NCI-H345 (cell line): ENCODE measurements around the gene SMR3B.

Source experiments
- DNase-seq: peaks from one replicate; lab custom pipeline; 2025; lab: John Stamatoyannopoulos, UW

Gene SMR3B

DNA sequence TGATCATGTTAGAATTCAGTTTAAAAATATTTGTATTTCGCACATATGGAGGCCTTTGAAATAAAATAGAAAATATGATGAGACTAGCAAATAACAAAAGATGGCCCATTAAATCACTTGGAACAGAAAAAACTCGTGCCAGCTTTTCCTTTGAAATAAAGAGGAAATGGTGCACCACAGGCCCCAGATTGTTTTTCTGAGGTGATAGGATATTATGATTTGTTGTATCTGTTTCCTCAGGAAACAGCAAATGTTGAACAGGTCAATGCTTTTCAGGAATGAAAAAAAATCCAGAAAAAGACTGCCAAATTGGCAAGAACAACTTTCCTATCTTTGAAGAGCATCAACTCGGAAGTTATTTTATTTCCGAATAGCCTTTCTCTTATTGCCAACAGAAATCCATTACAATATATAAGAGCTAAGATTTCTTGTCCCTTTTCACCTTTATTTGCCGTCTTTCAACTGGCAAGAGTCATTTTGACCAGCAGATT lies at the start of gene SMR3B:
TSS of gene SMR3B (plus strand) at position 441 of the 491 bp plus-strand sequence. CDS start 1,380 bp downstream, outside the sequence.
- DNase-seq: no peak

DNA sequence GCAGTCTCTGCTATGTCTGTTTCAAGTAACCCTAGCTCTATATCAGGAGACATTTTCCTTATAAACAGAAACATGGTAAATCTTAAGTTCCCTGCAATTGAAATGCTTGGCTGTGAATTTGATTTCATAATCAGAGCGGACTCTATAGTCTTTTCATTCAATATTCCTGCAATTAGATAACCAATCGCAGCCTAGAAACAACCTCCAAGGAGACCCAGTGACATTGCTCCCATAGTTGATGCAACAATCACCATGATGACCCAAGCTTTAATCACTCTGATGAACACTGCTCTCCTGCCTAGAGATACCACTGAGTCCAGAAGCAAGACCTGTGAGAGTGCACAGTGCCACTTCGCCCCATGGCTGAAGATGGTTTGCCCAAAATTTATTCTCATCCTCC lies 48.2 kb upstream of the SMR3B start, which contains the start of gene CABS1:
TSS of gene CABS1 (plus strand) at position 301 of the 400 bp plus-strand sequence. CDS start at position 360, 59 bp downstream.
- no peak for DNase-seq

DNA sequence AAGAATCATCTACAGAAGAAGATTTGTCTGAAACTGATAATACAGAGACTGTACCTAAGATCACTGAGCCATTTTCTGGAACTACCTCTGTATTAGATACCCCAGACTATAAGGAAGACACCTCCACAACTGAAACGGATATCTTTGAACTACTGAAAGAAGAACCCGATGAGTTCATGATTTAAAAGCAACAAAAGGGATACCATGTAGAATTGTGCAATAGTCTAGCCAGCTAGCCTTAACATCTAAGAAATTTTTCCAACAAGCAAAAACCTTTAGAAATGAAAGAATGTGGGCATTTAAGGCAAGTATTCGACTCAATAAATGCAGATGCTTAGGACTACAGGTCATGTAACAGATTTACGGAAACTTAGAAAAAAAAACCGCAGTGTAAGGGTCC lies 46.9 kb upstream of the SMR3B start:
- no peak for DNase-seq

GRCh38 chr4:70337886-70338420 lies 45.0 kb upstream of the SMR3B start:
- DNase-seq: no peak

DNA sequence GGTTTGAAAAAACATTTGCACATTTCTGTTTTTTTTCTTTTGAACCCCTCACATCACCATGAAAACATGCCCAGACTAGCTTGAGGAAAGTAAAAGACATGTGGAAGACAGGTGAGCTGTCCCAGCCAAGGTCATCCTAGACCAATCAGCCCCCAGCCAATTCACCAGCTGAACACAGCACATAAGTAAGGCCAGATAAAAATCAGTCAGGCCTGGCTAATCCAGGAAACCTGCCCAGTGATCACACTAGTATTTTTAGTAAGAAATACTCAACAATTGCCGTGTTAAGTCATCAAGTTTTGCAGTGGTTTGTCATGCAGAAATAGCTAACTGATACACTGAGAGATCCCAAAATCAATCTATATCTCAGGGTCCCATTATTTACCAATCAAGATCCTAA lies 26.7 kb upstream of the SMR3B start:
- no peak for DNase-seq

GRCh38 chr4:70359115-70359661 lies 23.7 kb upstream of the SMR3B start:
- DNase-seq: no peak

DNA sequence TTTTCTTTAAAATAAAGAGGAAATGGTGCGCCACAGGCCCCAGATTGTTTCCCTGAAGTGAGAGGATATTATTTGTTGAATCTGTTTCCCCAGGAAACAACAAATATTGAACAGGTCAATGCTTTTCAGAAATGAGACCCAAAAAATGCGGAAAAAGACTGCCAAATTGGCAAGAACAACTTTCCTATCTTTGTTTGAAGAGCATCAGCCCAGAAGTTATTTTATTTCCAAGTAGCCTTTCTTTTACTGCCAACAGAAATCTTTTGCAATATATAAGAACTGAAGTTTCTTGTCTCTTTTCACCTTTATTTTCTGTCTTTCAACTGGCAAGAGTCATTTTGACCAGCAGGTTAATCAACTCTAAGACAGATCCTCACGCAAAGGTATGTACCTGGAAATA lies 22.5 kb upstream of the SMR3B start, which contains the start of gene SMR3A:
TSS of gene SMR3A (plus strand) at position 301 of the 400 bp plus-strand sequence. CDS start 1,356 bp downstream, outside the sequence.
- no peak for DNase-seq

GRCh38 chr4:70364002-70364401 lies 18.9 kb upstream of the SMR3B start:
- no peak for DNase-seq

DNA sequence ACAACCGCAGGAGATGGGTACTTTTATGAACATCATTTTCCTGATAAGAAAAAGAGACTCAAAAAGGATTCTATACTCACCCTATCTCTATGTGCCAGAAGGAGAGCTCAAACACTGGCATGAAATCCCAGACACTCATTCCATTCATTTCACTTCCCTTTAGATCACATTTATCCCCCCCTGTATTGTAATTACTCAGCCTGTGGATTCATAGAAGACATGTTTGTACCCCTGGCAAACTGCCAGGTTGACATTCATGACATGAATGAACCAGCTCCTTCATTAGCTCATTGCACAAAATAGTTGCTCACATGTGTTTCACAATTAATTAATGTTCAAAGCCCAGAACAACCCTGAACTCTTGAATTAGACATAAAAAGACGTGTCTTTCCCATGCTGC lies 17.5 kb upstream of the SMR3B start:
- peak; percentile 3 for DNase-seq

DNA sequence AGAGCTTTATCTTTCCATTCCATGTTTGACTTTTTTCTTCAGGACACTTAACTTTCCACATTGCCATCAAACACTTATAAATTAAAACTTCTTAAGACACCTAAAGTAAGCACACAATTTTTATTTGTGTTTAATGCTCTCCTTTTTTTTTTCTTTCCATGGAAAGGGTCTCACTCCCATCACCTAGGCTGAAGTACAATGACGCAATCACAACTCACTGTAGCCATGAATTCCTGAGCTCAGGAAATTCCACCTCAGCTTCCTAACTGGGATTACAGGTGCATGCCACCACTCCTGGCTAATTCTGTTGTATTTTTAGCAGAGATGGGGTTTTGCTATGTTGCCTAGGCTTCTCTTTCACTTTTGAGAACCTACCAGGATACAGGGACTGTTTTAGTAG lies 15.1 kb upstream of the SMR3B start:
- DNase-seq: no peak

DNA sequence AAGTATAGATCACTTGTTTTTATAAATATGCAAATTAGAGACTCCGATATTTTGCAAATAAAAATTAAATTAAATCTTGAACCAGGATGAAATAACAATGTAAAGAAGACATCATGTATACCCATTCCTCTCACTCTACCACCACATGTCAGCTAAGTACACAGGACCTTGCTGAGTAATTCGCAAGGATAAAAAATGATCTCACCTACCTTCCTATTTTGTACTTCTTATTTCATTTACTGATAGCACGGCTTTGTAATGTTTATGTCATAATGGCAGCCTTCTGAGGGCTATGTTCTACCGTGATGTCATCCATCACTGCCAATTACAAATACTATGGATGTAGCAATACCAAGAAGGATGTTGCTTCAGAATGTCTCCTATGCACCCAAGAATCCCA lies 10.9 kb upstream of the SMR3B start:
- no peak for DNase-seq

DNA sequence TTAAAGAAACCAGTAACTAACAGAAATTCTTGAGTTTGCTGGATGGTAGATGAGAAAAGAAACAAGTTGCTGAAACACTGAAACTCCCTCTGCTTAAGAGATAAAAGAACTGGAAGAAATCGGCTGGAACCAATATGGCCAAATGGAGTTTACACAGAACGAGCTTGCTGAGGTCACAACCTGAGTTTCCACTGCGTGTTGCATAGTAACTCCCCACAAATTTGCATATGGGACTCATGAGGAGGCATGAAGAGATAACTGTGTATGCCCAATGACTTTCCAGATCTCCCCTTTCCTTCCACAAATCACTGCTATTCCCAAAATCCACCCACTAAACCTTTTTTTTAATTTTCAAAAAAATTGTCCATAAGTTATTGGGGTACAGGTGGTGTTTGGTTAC lies 10.2 kb upstream of the SMR3B start:
- no peak for DNase-seq

GRCh38 chr4:70380578-70380977 lies 2.4 kb upstream of the SMR3B start:
- no peak for DNase-seq

DNA sequence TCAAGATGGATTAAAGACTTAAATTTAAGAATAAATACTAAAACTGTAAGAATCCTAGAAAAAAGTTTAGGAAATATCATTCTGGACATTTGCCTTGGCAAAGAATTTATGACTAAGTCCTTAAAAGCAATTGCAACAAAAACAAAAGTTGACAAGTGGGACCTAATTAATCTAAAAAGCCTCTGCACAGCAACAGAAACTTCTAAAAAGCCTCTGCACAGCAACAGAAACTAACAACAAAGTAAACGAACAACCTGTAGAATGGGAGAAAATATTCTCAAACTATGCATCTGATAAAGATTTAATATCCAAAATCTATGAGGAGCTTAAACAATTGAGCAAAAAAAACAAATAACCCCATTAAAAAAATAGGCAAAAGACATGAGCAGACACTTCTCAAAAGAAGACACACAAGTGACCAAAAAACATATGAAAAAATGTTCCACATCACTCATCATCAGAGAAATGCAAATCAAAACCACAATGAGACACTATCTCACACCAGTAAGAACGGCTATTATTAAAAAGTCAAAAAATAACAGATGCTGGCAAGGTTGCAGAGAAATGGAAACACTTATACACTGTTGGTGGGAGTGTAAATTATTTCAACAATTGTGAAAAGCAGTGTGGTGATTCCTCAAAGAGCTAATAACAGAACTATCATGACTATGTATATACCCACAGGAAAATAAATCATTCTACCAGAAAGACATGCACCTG lies 9.3 kb downstream of the SMR3B start:
- no peak for DNase-seq

- no peak for DNase-seq
These were observed 14.6 kb downstream of the SMR3B start, which contains the start of gene OPRPN for GRCh38 chr4:70397580-70397979. Gene OPRPN, plus strand, starts transcription at chr4:70397940. Its CDS starts 1,346 bp downstream, at chr4:70399286.

DNA sequence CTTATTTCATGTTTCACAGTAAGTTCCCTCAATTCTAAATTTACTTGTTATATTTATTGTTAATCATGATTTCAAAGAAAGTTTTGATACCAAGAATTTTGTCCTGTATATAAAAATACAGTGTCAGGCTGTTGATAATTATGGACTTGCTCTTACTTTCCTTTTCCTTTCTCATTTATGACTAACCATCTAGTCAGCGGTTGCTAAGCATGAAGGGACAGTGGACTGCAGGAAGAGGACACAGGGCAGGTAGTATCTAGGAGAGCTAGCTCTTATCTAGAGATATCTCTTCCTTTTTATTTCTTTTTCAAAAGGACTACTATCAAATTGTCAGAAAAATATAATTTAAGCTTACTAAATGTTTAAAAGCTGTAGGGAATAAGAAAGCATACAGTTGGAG lies 16.4 kb downstream of the SMR3B start:
- no peak for DNase-seq

- no peak for DNase-seq
These were observed 19.8 kb downstream of the SMR3B start for GRCh38 chr4:70402762-70403161.

- no peak for DNase-seq
These were observed 22.8 kb downstream of the SMR3B start for GRCh38 chr4:70405765-70406164.

DNA sequence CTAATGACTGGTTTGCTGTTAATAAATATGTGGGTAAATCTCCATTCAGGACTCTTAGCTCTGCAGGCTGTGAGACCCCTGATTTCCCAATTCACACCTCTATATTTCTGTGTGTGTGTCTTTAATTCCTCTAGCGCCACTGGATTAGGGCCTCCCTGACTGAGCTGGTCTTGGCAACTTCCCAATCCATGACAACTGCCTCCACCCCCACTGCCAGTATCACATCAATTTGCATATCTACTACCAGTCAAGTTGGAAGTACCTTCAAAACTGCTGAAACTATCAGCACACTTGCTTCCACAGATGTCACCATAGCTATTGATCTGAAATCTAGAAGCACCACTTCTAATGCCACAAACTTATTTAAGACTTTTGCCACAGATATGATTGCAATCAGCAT lies 42.4 kb downstream of the SMR3B start:
- DNase-seq: no peak

- no peak for DNase-seq
These were observed 43.9 kb downstream of the SMR3B start for GRCh38 chr4:70426789-70427188.

DNA sequence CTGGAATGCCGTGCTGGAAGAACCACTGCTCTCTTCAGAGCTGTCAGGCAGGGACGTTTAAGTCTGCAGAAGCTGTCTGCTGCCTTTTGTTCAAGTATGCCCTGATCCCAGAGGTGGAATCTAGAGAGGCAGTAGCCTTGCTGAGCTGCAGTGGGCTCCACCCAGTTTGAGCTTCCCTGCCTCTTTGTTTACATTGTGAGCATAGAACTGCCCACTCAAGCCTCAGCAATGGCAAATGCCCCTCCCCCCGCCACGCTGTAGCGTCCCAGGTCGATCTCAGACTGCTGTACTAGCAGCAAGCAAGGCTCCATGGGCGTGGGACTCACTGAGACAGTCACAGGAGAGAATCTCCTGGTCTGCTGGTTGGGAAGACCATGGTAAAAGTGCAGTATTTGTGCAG lies 54.3 kb downstream of the SMR3B start:
- DNase-seq: no peak
